Renal pelvis (tissue), 12 donors: ENCODE data around the gene EPB41L4A. TPM values are rescaled to one million over a fixed set of nuclear protein-coding genes. Genes with fewer than 3 reads are reported as not detected.
"Not testable (repeated sequence)": the region's sequence is repeated elsewhere in the genome, so short reads cannot be mapped to it uniquely, and the experiment has no call there.

Experiments used
- DNase-seq: peaks from one replicate; pipeline ENCODE4 v3.0.0-alpha.2; 2013
- long read RNA-seq, 16 experiments: transcript quantifications; one replicate each; lab custom pipeline, GENCODE V29; 2026
- polyA plus RNA-seq, 3 donors: library from polyadenylated mRNA; unstranded; fragments of 120-200 nt; gene quantifications; one replicate each; pipeline ENCODE4 v1.2.1, GENCODE V29; 2013; ENCODE audit not compliant: insufficient read length in 3 of 3

Gene EPB41L4A, protein sequence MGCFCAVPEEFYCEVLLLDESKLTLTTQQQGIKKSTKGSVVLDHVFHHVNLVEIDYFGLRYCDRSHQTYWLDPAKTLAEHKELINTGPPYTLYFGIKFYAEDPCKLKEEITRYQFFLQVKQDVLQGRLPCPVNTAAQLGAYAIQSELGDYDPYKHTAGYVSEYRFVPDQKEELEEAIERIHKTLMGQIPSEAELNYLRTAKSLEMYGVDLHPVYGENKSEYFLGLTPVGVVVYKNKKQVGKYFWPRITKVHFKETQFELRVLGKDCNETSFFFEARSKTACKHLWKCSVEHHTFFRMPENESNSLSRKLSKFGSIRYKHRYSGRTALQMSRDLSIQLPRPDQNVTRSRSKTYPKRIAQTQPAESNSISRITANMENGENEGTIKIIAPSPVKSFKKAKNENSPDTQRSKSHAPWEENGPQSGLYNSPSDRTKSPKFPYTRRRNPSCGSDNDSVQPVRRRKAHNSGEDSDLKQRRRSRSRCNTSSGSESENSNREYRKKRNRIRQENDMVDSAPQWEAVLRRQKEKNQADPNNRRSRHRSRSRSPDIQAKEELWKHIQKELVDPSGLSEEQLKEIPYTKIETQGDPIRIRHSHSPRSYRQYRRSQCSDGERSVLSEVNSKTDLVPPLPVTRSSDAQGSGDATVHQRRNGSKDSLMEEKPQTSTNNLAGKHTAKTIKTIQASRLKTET
- 10 to 100 TPM; 21.4 to 32.4 (median 24.5) TPM for polyA plus RNA-seq
- long read RNA-seq, donor 1, full-length matches to known transcripts, result 1 of 558 reads
- long read RNA-seq, donor 1, partial matches to known transcripts, result 64 of 558 reads
- long read RNA-seq, donor 1, other reads (novel, unspliced or antisense), result 493 of 558 reads
- long read RNA-seq, donor 2, partial matches to known transcripts, result 426 of 431 reads
- long read RNA-seq, donor 2, other reads (novel, unspliced or antisense), result 5 of 431 reads
- long read RNA-seq, donor 3, result 0 reads
- long read RNA-seq, donor 4, partial matches to known transcripts, result 43 of 43 reads
- long read RNA-seq, donor 4, other reads (novel, unspliced or antisense), result 0 of 43 reads
- long read RNA-seq, donor 5, result 0 reads
- long read RNA-seq, donor 6, result 0 reads
- long read RNA-seq, donor 7, full-length matches to known transcripts, result 1 of 1 reads
- long read RNA-seq, donor 7, partial matches to known transcripts, result 0 of 1 reads
- long read RNA-seq, donor 7, other reads (novel, unspliced or antisense), result 0 of 1 reads
- long read RNA-seq, donor 8, full-length matches to known transcripts, result 3 of 3 reads
- long read RNA-seq, donor 8, partial matches to known transcripts, result 0 of 3 reads
- long read RNA-seq, donor 8, other reads (novel, unspliced or antisense), result 0 of 3 reads
- long read RNA-seq, donor 9, result 0 reads
- long read RNA-seq, donor 10, partial matches to known transcripts, result 351 of 351 reads
- long read RNA-seq, donor 10, other reads (novel, unspliced or antisense), result 0 of 351 reads
- long read RNA-seq, donor 11, full-length matches to known transcripts, result 1 of 1 reads
- long read RNA-seq, donor 11, partial matches to known transcripts, result 0 of 1 reads
- long read RNA-seq, donor 11, other reads (novel, unspliced or antisense), result 0 of 1 reads
- long read RNA-seq, donor 12, result 0 reads
- long read RNA-seq, donor 13, result 0 reads
- long read RNA-seq, donor 14, result 0 reads
- long read RNA-seq, donor 15, partial matches to known transcripts, result 662 of 673 reads
- long read RNA-seq, donor 15, other reads (novel, unspliced or antisense), result 11 of 673 reads
- long read RNA-seq, donor 16, partial matches to known transcripts, result 453 of 462 reads
- long read RNA-seq, donor 16, other reads (novel, unspliced or antisense), result 9 of 462 reads

DNA sequence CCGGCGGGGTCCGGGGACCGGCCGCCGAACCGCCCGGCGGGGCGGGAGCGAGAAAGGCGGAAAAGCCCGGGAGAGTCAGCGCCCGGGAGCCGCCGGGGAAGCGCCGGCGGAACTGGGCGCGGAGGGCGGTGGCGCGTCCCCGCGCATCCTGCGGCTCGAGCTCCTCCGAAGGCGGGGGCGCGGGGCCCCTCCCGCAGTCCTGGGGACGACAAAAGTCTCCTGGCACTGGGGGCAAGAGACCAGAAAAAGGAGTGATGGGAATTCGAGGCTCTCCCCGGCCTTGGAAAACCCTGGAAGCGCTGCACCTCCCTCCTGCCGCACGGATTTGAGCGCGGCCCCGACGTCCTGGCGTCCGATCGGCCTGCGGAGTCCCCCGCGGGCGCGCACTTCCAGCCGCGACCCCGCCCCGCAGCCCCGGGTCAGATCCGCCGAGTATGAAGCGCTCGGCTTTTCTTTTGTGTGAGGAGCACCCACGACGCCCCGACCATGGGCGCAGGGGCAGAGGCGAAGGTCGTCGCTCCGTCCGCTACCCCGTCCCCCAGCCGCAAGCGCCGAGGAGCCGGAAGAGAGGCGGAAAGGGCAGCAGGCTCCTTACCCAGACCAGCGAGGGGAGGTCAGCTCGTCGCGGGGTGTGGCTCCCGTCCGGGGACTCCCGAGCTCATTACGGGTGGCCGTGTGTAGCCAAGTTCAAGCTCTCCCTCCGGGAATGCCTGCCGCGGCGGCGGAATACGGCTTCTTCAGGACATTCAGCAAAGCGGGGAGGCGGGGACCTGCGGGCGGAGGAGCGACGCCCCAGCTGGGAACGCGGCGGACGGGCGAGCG is at the start of gene EPB41L4A:
TSS of gene EPB41L4A (minus strand) at position 114 of the 822 bp plus-strand sequence. CDS start 238 bp downstream, outside the sequence.
- peak; percentile 59 for DNase-seq

DNA sequence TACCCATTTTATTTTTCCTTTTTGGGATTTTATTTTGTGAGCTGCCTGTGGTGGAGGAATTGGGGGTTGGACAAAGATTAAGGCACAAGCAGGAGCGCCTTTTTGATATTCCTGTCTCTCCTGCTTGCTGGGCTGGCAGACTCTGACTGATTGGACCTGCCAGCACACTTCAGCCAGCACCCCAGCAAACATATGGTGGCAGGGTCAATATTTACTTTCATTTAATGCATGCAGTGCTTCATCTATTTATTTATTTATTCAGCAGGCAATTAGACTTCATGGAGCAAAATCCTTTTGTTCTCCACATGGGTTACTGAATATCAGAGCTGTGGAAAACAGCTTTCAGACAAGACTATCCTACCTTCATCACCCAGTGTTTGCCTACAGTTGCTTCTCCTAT is 48.4 kb upstream of the EPB41L4A start:
- no peak for DNase-seq

DNA sequence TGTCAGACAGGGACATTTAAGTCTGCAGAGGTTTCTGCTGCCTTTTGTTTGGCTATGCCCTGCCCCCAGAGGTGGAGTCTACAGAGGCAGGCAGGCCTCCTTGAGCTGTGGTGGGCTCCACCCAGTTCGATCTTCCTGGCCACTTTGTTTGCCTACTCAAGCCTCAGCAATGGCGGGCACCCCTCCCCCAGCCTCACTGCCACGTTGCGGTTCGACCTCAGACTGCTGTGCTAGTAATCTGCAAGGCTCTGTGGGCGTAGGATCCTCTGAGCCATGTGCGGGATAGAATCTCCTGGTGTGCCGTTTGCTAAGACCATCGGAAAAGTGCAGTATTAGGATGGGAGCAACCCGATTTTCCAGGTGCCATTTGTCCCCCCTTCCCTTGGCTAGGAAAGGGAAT is 47.2 kb upstream of the EPB41L4A start:
- DNase-seq, result not testable (repeated sequence)

- DNase-seq, result not testable (repeated sequence)
These were observed 28.2 kb upstream of the EPB41L4A start for GRCh38 chr5:112447187-112447760.

DNA sequence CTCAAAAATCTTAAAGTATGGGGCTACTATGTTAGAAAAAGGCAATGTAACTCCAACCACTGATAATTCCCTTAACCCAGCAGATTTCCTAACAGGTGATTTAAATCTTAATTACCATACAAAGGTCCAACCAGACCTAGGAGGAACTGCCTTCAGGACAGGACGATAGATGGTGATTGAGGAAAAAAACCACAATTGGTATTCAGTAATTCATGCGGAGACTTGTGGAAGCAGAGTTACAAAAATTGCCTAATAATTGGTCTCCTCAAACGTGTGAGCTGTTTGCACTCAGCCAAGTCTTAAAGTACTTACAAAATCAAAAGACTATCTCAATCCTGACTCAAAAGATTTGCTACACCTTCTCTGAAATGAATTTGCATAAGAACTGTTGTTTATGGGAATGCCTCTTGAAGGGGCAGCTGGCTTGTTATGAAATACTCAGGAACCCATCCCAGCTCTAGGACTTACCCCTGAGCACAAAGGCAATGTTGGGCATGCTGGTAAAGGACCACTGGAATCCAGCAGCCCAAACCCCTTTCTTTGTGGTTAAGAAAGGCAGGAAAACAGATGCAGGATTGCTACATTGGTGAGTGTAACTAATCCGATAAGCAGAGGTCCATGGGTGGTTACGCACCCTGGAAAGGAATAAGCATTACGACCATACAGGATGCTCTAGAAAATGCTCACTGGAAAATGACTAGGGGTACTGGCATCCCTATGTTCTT is 26.7 kb upstream of the EPB41L4A start:
- DNase-seq, result no peak

DNA sequence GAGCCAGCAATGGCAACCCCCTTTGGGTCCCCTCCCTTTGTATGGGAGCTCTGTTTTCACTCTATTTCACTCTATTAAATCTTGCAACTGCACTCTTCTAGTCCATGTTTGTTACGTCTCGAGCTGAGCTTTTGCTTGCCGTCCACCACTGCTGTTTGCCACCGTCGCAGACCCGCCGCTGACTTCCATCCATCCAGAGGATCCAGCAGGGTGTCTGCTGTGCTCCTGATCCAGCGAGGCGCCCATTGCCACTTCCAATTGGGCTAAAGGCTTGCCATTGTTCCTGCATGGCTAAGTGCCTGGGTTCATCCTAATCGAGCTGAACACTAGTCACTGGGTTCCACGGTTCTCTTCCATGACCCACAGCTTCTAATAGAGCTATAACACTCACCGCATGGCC is 24.9 kb upstream of the EPB41L4A start:
- not testable (repeated sequence) for DNase-seq

DNA sequence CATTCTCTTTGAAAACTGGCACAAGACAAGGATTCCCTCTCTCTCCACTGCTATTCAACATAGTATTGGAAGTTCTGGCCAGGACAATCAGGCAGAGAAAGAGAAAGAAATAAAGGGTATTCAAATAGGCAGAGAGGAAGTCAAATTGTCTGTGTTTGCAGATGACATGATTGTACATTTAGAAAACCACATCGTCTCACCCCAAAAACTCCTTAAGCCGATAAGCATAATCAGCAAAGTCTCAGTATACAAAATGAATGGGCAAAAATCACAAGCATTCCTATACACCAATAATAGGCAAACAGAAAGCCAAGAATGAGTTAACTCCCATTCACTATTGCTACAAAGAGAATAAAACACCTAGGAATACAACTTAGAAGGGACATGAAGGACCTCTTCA is 21.0 kb upstream of the EPB41L4A start:
- DNase-seq, result no peak

DNA sequence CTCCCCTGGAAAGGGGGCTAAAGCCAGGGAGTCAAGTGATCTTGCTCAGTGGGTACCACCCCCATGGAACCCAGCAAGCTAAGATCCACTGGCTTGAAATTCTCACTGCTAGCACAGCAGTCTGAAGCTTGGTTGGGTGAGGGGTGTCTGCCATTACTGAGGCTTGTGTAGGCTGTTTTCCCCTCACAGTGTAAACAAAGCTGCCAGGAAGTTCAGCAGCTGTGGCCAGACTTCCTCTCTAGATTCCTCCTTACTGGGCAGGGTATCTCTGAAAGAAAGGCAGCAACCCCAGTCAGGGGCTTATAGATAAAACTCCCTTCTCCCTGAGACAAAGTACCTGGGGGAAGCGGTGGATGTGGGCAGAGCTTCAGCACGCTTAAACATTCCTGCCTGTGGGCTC is 17.1 kb upstream of the EPB41L4A start:
- no peak for DNase-seq

DNA sequence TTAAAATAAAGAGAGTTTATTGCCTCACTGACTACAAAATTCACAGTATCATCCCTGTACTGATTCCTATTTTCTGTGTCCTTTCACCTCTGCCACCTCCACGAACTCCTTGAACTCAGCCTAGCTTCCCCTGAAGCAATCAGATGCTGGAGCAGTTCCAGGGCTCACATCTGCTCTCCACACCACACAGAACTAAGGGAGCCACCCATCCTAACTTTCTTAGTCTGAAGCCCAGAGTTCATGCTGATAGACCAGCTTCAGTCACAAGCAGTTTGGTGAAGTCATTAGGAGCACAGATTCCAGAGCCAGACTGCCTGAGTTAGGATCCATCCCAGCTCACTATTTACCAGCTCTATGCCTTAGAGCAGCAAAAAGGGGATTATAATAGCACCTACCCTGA is 15.6 kb upstream of the EPB41L4A start:
- no peak for DNase-seq

DNA sequence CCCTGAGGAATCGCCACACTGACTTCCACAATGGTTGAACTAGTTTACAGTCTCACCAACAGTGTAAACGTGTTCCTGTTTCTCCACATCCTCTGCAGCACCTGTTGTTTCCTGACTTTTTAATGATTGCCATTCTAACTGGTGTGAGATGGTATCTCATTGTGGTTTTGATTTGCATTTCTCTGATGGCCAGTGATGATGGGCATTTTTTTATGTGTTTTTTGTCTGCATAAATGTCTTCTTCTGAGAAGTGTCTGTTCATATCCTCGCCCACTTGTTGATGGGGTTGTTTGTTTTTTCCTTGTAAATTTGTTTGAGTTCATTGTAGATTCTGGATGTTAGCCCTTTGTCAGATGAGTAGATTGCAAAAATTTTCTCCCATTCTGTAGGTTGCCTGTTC is 7.1 kb upstream of the EPB41L4A start:
- not testable (repeated sequence) for DNase-seq

DNA sequence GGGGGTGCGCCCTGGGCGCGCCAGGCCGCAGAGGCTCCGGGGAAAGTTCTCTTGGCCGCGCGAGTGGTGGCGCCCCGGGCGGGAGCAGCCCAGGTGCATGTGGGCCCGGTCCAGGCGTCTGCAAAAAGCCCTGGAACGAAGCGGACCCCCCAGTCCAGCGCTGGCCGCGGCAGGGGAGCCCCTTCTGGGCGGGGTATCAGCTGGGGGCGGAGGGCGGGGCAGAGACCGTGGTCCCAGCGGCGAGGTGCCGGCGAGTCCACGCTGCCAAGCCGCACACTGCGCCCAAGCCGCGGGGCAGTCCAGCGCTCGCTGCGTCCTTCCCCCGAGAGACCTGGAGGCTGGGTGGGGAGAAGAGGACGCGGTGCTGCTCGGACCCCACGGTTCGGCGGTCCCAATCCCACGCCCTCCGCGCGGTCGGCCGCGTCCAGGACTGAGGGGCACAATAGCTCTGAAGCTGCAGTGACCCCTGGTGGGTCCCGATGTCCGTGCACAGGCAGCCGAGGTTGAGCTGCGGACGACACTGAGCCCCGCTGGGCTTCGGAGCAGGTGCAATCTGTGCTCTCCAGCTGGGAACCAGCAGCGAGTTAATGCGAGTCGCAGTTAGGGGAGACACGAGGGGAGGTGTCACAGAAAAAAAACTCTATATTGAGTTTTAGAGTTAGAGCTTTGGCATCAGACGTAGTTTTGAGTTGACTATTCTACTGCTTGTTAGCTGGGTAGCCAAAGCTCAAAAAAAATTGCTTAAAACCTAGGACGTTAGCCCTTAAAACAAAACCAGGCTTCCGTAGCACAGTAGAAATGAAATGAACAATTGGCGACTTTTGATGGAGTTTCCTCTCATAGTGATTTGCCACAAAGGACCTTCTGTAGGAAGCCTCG is 1.1 kb upstream of the EPB41L4A start:
- DNase-seq, result peak; percentile 87

DNA sequence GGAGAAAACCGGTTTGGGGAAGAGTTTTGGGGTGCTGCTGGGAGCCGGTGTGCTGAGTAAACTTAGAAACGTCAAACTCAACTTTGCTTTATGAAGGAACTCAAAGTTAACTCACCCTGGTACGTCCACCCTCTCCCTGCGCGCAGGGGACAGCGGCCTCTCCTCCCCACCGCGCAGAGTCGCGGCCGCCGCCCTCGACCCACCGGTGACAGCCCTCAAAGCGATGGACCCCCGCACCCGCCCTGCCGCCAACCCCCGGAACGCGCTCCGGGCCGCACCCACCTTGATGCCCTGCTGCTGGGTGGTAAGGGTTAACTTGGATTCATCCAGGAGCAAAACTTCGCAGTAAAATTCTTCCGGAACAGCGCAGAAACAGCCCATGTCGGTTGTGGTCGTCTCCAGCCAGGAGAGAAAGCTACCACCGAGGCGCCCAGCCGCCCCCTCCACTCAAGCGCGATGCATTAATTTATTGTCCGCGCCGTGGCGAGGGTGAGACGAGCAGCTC is 366 bp downstream of the EPB41L4A start:
- no peak for DNase-seq

GRCh38 chr5:112417931-112418658 is 982 bp downstream of the EPB41L4A start:
- peak; percentile 35 for DNase-seq

DNA sequence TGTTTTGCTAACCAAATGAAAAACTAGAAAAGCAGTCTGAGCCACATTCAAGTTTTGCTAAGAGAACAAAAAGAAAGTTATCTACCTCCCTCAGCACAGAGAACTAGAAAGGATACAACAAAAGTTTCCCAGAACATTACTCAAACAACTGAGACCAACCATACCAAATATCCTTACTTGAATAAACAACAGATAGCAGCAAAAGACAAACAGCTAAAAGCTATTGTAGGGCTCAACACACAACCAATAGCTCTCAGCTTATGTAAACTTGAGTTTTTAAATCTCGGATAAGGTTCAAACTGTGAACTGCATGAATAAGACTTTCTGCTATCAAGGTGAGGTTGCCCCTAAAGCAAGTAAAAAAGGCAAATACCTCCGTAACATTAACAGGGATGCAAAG is 3.5 kb downstream of the EPB41L4A start:
- DNase-seq, result no peak

GRCh38 chr5:112413611-112414010 is 5.5 kb downstream of the EPB41L4A start:
- no peak for DNase-seq

DNA sequence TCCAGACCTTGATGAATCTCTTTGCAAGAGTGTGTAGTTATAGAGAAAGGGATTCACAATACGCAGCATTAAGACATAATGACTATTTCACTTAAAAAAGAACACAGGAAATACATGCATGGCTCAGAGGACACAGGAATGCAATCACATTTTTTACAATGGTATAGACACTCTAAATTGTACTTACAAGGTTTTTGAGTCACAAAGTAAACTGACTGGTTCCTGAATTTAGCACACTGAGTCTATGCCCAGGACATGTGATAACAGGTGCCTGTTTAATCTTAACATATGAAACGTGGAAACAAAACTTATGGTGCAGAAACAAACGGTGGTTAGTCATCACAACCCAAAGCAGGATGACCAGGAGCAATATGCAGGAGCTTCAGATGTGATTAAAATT is 6.7 kb downstream of the EPB41L4A start:
- DNase-seq, result peak; percentile 35

DNA sequence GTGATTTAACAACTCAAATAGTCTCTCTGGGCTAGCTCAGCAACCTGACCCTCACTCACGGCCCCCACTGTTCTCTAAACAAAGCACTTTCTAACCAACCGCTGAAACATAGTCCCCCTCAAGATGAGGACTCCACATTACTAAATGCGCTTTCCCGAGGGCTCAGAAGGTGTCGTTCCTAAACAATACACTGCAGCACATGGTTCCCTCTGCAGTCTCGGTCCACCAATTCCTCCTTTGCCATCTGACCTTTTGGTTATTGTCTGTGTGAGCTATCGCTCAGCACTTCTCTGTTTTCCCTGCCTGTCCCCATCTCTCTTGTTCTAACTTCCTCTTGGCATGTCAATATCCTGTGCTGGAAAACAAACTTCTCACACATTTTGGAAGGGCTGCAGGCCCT is 7.2 kb downstream of the EPB41L4A start:
- no peak for DNase-seq
